ENCODE measurements around the gene MAD2L1.

- TF ChIP-seq CTCF (IDR thresholded peaks at IDR 0.05) (no peak), POLR2AphosphoS5 (IDR thresholded peaks at IDR 0.05; ENCODE audit: low read depth, low read length) (no peak)
These were observed 9.2 kb downstream of the MAD2L1 start for GRCh38 chr4:120057416-120057815.

Data from Panc1 (cell line).